Transverse colon (tissue), 4 donors: Measurements from ENCODE around the gene SUFU. TPM values are rescaled to one million over a fixed set of nuclear protein-coding genes. Genes with fewer than 3 reads are reported as not detected.
"Not testable (repeated sequence)": the region's sequence is repeated elsewhere in the genome, so short reads cannot be mapped to it uniquely, and the experiment has no call there.

Experiments
- DNase-seq: peaks from one replicate; pipeline ENCODE4 v3.0.0-alpha.2; 2019
- H3K27ac ChIP-seq, 4 donors: fragments of 200-600 bp; sonication (generic); 2 replicates each; pipeline ENCODE4 v1.5.1; 2016 to 2018; ENCODE audit warnings: inconsistent platforms in 4 of 4
- H3K27me3 ChIP-seq: fragments of 200-600 bp; sonication (generic); 2 replicates; pipeline ENCODE4 v1.5.1; 2017; ENCODE audit warnings: inconsistent platforms
- H3K36me3 ChIP-seq, 4 donors: fragments of 200-600 bp; sonication (generic); 2 replicates each; pipeline ENCODE4 v1.5.1; 2017 to 2019; ENCODE audit warnings: inconsistent platforms in 4 of 4
- H3K4me1 ChIP-seq, 4 donors: fragments of 200-600 bp; sonication (generic); 2 replicates each; pipeline ENCODE4 v1.5.1; 2017 to 2020; ENCODE audit warnings: inconsistent platforms in 4 of 4
- H3K4me3 ChIP-seq, 4 donors: fragments of 200-600 bp; sonication (generic); 1 replicate in 1 of 4; 2 replicates in 3 of 4; pipeline versions ENCODE4 v1.5.1 to v1.6.1; 2017 to 2019; ENCODE audit warnings: inconsistent platforms in 4 of 4
- H3K9me3 ChIP-seq, 2 donors: fragments of 200-600 bp; sonication (generic); 2 replicates each; pipeline ENCODE4 v1.5.1; 2017 to 2019; ENCODE audit warnings: inconsistent platforms in 2 of 2
- EP300 ChIP-seq: sonication (generic); formaldehyde crosslinking; IDR thresholded peaks from one replicate; pipeline ENCODE4 v1.6.1; 2017; ENCODE audit warnings: antibody characterized with exemption, low read depth
- POLR2A ChIP-seq: fragments of 450-650 bp; IDR thresholded peaks from one replicate; pipeline ENCODE4 v1.6.1; 2016; ENCODE audit warnings: antibody characterized with exemption, mild to moderate bottlenecking, moderate library complexity
- POLR2AphosphoS5 ChIP-seq, 3 donors: sonication (generic); formaldehyde crosslinking; IDR thresholded peaks; one replicate each; pipeline ENCODE4 v1.6.1; 2016; ENCODE audit warnings: antibody characterized with exemption in 3 of 3
- WGBS, 2 donors: methylation state at CpG; one replicate each; pipeline ENCODE4 v1.1.5; 2018; ENCODE audit warnings: low coverage in 1 of 2; 5-methylcytosine and 5-hydroxymethylcytosine counted together
- in situ Hi-C, 4 donors: fragments of 200-750 bp; cut with MboI; loops; one replicate each; pipeline versions ENCODE4 v1.15.0 to v1.15.1; 2017; ENCODE audit warnings: low sequenced_read_pairs in 3 of 4, low pct_ligation_motif_present in 1 of 4, low pct_unique_long_range_greater_than_20kb in 1 of 4
- intact Hi-C: fragments of 100-400 bp; cut with DNase I; formaldehyde crosslinking; loops from one replicate; pipeline ENCODE4 v1.15.1; 2023; ENCODE audit warnings: low total_unique reads
- total RNA-seq, 4 donors: library from RNA; depleted of rRNA; stranded (reverse); fragments of >200 nt; gene quantifications; one replicate each; pipeline ENCODE4 v1.1.0, GENCODE V29; 2016
- TF ChIP-seq, protein P1 (sequence below), 5 experiments: fragments of 200-600 bp in 3 of 5; fragments of 450-650 bp in 2 of 5; sonication (generic) in 3 of 5; IDR thresholded peaks; 1 replicate in 2 of 5; 2 replicates in 3 of 5; pipeline ENCODE4 v1.5.1; 2016 to 2017; ENCODE audit warnings: antibody characterized with exemption in 5 of 5, inconsistent platforms in 3 of 5, mild to moderate bottlenecking in 2 of 5, moderate library complexity in 1 of 5

The SUFU gene
- total RNA-seq, 4 donors from 2014 or later: 5.4 to 13.8 (median 6.6) TPM

DNA sequence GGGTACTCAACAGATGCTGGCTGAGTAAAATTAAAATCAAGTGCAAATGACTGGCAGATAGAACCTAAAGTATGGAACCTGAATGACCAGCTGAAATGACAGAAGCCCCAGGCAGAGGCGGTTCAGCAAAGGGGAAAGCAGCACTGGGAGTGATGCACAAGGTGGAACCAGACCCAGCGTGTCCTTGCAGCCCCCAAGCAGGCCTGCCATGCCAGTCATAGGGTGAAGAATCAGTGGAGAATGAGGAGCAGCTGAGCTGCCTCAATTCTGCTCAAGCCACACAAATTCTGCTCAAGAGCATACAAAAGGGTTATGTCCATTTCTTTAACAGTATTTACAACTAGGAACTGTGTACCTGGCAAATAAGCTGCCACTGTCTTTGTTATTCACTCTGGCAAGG lies 10.0 kb upstream of the SUFU start:
- Histone ChIP-seq H3K4me1 (peaks cover 7 to 53% (median 23%) of the 10 kb centered on the region in 4 donors), H3K27ac (peak overlapping the region in 3 of 4 donors; percentile 47 to 72 (median 70))

DNA sequence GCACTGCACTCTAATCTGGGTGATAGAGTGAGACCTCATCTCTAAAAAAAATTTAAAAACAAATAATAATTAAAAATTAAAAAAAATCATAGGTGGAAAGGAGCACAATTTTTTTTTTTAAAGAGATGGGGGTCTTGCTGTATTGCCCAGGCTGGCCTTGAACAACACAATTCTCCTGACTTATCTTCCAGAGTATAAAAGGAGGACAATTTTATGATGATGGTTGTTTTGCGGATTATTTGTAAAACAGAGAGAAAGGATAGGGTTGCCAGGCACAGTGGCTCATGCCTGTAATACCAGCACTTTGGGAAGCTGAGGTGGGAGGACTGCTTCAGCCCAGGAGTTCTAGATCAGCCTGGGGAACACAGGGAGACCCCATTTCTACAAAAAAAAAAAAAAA lies 6.2 kb upstream of the SUFU start:
- H3K27me3 ChIP-seq: no peaks in the 10 kb centered on the region
- H3K36me3 ChIP-seq: no peaks in the 10 kb centered on the region
- WGBS, 2 donors: 89 to 100% methylated on average over 1 of the region's 1 CpG
- DNase-seq: no peak
- intact Hi-C loops: no loop called here
- H3K9me3 ChIP-seq: no peaks in the 10 kb centered on the region
- no peak overlapping the region for H3K27ac ChIP-seq
- no peak overlapping the region for H3K4me3 ChIP-seq
- in situ Hi-C loops: no loop called here
- H3K4me1 ChIP-seq: peaks cover 13 to 78% (median 36%) of the 10 kb centered on the region in 4 donors
- TF ChIP-seq, protein P1, sequence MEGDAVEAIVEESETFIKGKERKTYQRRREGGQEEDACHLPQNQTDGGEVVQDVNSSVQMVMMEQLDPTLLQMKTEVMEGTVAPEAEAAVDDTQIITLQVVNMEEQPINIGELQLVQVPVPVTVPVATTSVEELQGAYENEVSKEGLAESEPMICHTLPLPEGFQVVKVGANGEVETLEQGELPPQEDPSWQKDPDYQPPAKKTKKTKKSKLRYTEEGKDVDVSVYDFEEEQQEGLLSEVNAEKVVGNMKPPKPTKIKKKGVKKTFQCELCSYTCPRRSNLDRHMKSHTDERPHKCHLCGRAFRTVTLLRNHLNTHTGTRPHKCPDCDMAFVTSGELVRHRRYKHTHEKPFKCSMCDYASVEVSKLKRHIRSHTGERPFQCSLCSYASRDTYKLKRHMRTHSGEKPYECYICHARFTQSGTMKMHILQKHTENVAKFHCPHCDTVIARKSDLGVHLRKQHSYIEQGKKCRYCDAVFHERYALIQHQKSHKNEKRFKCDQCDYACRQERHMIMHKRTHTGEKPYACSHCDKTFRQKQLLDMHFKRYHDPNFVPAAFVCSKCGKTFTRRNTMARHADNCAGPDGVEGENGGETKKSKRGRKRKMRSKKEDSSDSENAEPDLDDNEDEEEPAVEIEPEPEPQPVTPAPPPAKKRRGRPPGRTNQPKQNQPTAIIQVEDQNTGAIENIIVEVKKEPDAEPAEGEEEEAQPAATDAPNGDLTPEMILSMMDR (IDR thresholded peaks at IDR 0.05): no peak
- TF ChIP-seq POLR2A (no peak), EP300 (no peak), POLR2AphosphoS5 (IDR thresholded peaks at IDR 0.05) (no peak)

More for the DNA sequence above, 10.0 kb upstream of the SUFU start:
- no peak for DNase-seq
- in situ Hi-C loops (no loop called here), intact Hi-C loops (no loop called here)
- H3K36me3 ChIP-seq: peaks cover 0 to 14% (median 6%) of the 10 kb centered on the region in 4 donors
- no peak for TF ChIP-seq POLR2A
- TF ChIP-seq POLR2AphosphoS5 (IDR thresholded peaks at IDR 0.05): no peak
- TF ChIP-seq, protein P1 (IDR thresholded peaks at IDR 0.05): no peak
- no peak for TF ChIP-seq EP300
- 93 to 95% methylated on average over 2 of the region's 2 CpGs for WGBS, 2 donors
- H3K27me3 ChIP-seq: no peaks in the 10 kb centered on the region
- H3K9me3 ChIP-seq: no peaks in the 10 kb centered on the region
- no peak overlapping the region for H3K4me3 ChIP-seq

DNA sequence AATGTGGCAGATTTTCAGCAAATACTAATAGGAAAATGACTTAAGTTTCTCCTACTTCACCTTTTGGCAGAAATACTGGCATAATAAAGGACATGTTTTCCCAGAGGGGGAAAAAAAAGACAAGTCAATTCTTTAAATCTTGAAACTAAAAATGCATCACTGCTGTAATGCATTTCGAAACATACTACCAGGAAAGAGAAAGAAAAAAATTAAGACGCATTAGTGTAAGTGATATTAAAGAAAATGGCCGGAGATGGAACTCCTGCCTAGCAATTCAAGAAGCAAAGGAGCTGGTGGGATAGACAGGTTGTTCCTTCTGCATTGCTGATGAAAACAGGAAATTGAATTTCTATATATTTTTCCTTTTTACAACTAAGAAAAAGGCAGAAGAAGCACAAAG lies 4.4 kb upstream of the SUFU start:
- Histone ChIP-seq H3K4me3 (no peak overlapping the region), H3K4me1 (peaks cover 10 to 69% (median 30%) of the 10 kb centered on the region in 4 donors), H3K27ac (peak overlapping the region in 1 of 4 donors; percentile 36), H3K36me3 (no peaks in the 10 kb centered on the region), H3K27me3 (no peaks in the 10 kb centered on the region), H3K9me3 (no peaks in the 10 kb centered on the region)
- no peak for DNase-seq
- in situ Hi-C loops (no loop called here), intact Hi-C loops (no loop called here)
- TF ChIP-seq, protein P1 (IDR thresholded peaks at IDR 0.05): no peak
- no peak for TF ChIP-seq POLR2A
- TF ChIP-seq EP300: no peak
- no peak for TF ChIP-seq POLR2AphosphoS5 (IDR thresholded peaks at IDR 0.05)
- WGBS, 2 donors: 86 to 93% methylated on average over 3 of the region's 3 CpGs

DNA sequence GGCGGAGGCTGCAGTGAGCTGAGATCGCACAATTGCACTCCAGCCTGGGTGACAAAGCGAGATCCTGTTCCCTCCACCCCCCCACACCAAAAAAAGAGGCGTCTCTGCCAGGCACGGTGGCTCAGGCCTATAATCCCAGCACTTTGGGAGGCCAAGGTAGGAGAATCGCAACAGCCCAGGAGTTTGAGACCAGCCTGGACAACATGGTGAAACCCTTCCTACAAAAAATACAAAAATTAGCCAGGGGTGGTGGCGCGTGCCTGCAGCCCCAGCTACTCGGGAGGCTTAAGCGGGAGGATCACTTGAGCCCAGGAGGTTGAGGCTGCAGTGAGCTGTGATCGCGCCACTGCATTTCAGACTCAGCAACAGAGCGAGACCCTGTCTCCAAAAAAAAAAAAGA lies 3.1 kb upstream of the SUFU start:
- H3K36me3 ChIP-seq, DNase-seq, intact Hi-C loops, in situ Hi-C loops, H3K9me3 ChIP-seq, H3K4me3 ChIP-seq, H3K27me3 ChIP-seq: not testable (repeated sequence)
- 94% methylated on average over 13 of the region's 13 CpGs; no CpG with 5 or more reads in 1 of the 2 donors for WGBS, 2 donors
- Histone ChIP-seq H3K4me1 (peaks cover 10 to 74% (median 41%) of the 10 kb centered on the region in 4 donors), H3K27ac (peak overlapping the region; percentile 93 to 99 (median 95))
